ENCODE results near the gene GABRA5. TPM values are rescaled to one million over a fixed set of nuclear protein-coding genes. Genes with fewer than 3 reads are reported as not detected.

Gene GABRA5
- not detected in 2 replicates for total RNA-seq

DNA sequence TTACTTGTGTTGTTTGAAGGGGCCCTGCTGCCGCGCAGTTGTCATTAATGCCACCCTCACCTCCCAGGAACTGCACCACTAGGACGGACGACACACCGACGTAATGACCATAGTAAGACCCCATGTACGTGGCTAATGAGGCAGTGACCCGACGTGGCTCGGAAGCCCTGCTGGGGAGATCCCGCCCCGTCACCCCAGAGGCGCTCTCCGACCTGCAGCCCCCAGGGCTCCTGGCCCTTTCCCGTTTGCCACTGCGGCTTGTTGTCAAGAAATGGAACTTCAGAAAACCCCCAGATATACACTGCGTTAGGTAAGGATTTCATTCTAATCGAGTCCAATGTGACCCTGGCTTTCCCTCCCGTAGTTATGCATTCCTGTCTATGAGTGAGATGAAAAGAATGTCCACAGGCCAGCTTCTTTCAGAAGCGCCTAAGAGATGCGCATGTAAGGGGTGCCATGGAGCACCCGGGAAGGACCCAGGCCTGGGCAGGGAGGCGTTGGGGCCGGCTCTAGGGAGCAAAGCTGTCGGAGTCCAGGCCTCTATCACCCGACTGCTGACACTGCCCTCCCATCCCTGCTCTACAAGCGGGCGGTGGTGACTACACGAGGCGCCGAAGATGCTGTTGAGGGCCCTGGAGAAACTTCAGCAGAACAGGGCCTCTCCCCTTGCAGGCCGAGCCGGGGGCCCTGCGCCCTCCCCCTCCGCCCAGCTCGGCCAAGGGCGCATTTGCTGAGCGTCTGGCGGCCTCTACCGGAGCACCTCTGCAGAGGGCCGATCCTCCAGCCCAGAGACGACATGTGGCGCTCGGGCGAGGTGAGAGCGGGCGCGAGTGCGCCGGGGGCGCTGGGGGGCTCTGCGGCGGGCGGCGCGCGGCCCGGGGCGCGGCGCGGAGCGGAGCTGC is at the start of gene GABRA5:
Gene GABRA5, plus strand, starts transcription at position 765 of the 902 bp plus-strand sequence. CDS start 2,187 bp downstream, outside the sequence.

DNA sequence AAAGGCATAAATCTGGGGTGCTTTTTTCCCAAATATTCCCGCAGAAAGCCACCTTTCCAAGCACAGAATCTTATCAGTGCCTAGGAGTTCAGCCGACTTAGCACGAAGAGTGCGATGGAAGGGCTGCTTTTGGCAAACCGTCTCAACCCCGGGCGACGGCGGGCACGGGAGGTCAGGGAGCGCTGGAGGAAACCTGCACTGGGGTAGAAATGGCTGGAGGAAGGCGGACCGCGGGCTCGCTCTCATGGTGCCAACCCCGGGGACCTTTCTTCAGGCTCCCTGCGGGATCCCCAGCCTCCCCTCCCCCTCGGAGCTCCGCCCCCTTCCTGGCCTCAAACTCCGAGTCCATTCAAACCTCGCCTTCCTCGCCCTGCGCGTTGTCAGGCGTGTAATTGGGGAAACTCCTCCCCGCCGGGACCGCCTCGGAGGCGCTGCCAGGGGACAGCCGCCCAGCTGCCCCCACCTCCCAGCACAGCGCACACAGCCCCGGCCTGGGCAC is 103.9 kb downstream of the GABRA5 start, which contains the start of gene GABRG3:
Gene GABRG3, plus strand, starts transcription at position 470 of the 499 bp plus-strand sequence.

Other genes with a start within 250 kb of the GABRA5 start
- gene GABRB3, start 94.0 kb upstream of the GABRA5 start, total RNA-seq, result 0.40 and 0.57 TPM in 2 replicates
- gene GABRG3, start 104.1 kb downstream of the GABRA5 start, total RNA-seq, result not detected in 2 replicates

Measured in thoracic aorta endothelial cell (primary cell).